GM23248 (cell line): Measurements from ENCODE around the gene CPLANE2. TPM values are rescaled to one million over a fixed set of nuclear protein-coding genes. Genes with fewer than 3 reads are reported as not detected.

Experiments
- DNase-seq: peaks from one replicate; pipeline ENCODE4 v3.0.0-alpha.2; 2015
- H2AFZ ChIP-seq: fragments of 200-600 bp; sonication (generic); 2 replicates; pipeline ENCODE4 v1.6.1; 2016; ENCODE audit warnings: antibody characterized with exemption
- H3F3A ChIP-seq: fragments of 200-600 bp; sonication (generic); 2 replicates; pipeline ENCODE4 v1.6.1; 2016; ENCODE audit warnings: mild to moderate bottlenecking, antibody characterized with exemption, mixed run types; ENCODE audit not compliant: insufficient read depth
- H3K27ac ChIP-seq: fragments of 200-600 bp; sonication (generic); 2 replicates; pipeline ENCODE4 v1.5.1; 2016; ENCODE audit warnings: mild to moderate bottlenecking
- H3K27me3 ChIP-seq: fragments of 200-600 bp; sonication (generic); replicated peaks from 2 replicates; pipeline ENCODE4 v1.6.1; 2016; ENCODE audit warnings: mild to moderate bottlenecking; ENCODE audit not compliant: insufficient read depth
- H3K36me3 ChIP-seq: fragments of 200-600 bp; sonication (generic); 2 replicates; pipeline ENCODE4 v1.6.1; 2016; ENCODE audit warnings: low read depth, mild to moderate bottlenecking
- H3K4me1 ChIP-seq: fragments of 200-600 bp; sonication (generic); 2 replicates; pipeline ENCODE4 v1.6.1; 2016; ENCODE audit warnings: mild to moderate bottlenecking; ENCODE audit not compliant: insufficient read depth
- H3K4me2 ChIP-seq: fragments of 200-600 bp; sonication (generic); one replicate; pipeline ENCODE4 v1.6.1; 2016; ENCODE audit warnings: mild to moderate bottlenecking; ENCODE audit not compliant: unreplicated experiment
- H3K4me3 ChIP-seq: fragments of 200-600 bp; sonication (generic); 2 replicates; pipeline ENCODE4 v1.5.1; 2016; ENCODE audit warnings: mild to moderate bottlenecking
- H3K79me2 ChIP-seq: fragments of 200-600 bp; sonication (generic); 2 replicates; pipeline ENCODE4 v1.6.1; 2016; ENCODE audit warnings: mild to moderate bottlenecking; ENCODE audit not compliant: insufficient read depth
- H3K9ac ChIP-seq: fragments of 200-600 bp; sonication (generic); 2 replicates; pipeline ENCODE4 v1.6.1; 2016; ENCODE audit warnings: mild to moderate bottlenecking
- H3K9me2 ChIP-seq: fragments of 200-600 bp; sonication (generic); 2 replicates; pipeline ENCODE4 v1.6.1; 2016; ENCODE audit warnings: mixed run types, mild to moderate bottlenecking, moderate library complexity; ENCODE audit not compliant: insufficient read depth
- H3K9me3 ChIP-seq: fragments of 200-600 bp; sonication (generic); one replicate; pipeline ENCODE4 v1.6.1; 2017; ENCODE audit warnings: low read depth
- H4K20me1 ChIP-seq: fragments of 200-600 bp; sonication (generic); 2 replicates; pipeline ENCODE4 v1.6.0; 2016; ENCODE audit not compliant: insufficient read depth
- EZH2 ChIP-seq: fragments of 200-600 bp; sonication (generic); IDR thresholded peaks from 2 replicates; pipeline ENCODE4 v1.6.1; 2018; ENCODE audit warnings: antibody characterized with exemption, mild to moderate bottlenecking; ENCODE audit not compliant: insufficient read depth, poor library complexity, severe bottlenecking
- EZH2phosphoT487 ChIP-seq: fragments of 200-600 bp; sonication (generic); IDR thresholded peaks from 2 replicates; pipeline ENCODE4 v1.6.1; 2018; ENCODE audit warnings: antibody characterized with exemption, moderate library complexity, mild to moderate bottlenecking, low read depth; ENCODE audit not compliant: insufficient read depth
- WGBS, 2 experiments: methylation state at CpG; one replicate each; pipeline ENCODE4 v1.1.6; 2015 to 2017; ENCODE audit warnings: low lambda C conversion rate in 2 of 2, low coverage in 1 of 2; ENCODE audit errors: missing lambda C conversion rate in 2 of 2; 5-methylcytosine and 5-hydroxymethylcytosine counted together
- in situ Hi-C: fragments of 300-500 bp; cut with MboI; formaldehyde crosslinking; loops from 2 replicates; pipeline ENCODE4 v1.15.0; 2020
- polyA plus RNA-seq: library from polyadenylated mRNA; unstranded; fragments of >200 nt; fragmentation: Nextera tagmentation; extraction: Ambion mirVana; gene quantifications from 2 replicates; pipeline ENCODE4 v1.2.1, GENCODE V29; 2016
- total RNA-seq: library from RNA; depleted of rRNA; stranded (reverse); fragments of >200 nt; shearing (Covaris generic); gene quantifications from 2 replicates; pipeline ENCODE4 v1.2.3, GENCODE V29; 2014

The CPLANE2 gene
- total and polyA plus RNA-seq, 2 experiments from 2014 or later: 2.6 to 16.5 TPM

GRCh38 chr1:16204216-16204615 lies 32.8 kb downstream of the CPLANE2 start:
- Histone ChIP-seq H2AFZ (no peak overlapping the region), H3K4me3 (no peak overlapping the region), H3K4me2 (no peak overlapping the region), H3K9me2 (no peaks in the 10 kb centered on the region), H3K9me3 (no peaks in the 10 kb centered on the region), H3K27me3 (no peaks in the 10 kb centered on the region), H3K36me3 (no peaks in the 10 kb centered on the region), H3K79me2 (no peaks in the 10 kb centered on the region), H3K27ac (no peak overlapping the region), H3K9ac (no peak overlapping the region), H4K20me1 (no peaks in the 10 kb centered on the region), H3K4me1 (0 out of 2 replicates have a peak, but pooled peaks cover 4% of the 10 kb centered on the region), H3F3A (no peaks in the 10 kb centered on the region)
- 91 to 98% methylated on average over 2 of the region's 2 CpGs for WGBS, 2 experiments
- in situ Hi-C loops: no loop called here
- TF ChIP-seq EZH2 (no peak), EZH2phosphoT487 (no peak)
- no peak for DNase-seq

- Histone ChIP-seq H3K9ac (no peak overlapping the region), H4K20me1 (no peaks in the 10 kb centered on the region), H3K9me3 (no peaks in the 10 kb centered on the region), H3K9me2 (no peaks in the 10 kb centered on the region), H3K79me2 (no peaks in the 10 kb centered on the region), H3K4me3 (no peak overlapping the region), H3K36me3 (no peaks in the 10 kb centered on the region), H2AFZ (no peak overlapping the region), H3K27ac (no peak overlapping the region), H3K27me3 (no peaks in the 10 kb centered on the region), H3F3A (no peaks in the 10 kb centered on the region), H3K4me2 (no peak overlapping the region), H3K4me1 (0 out of 2 replicates have a peak, but pooled peaks cover 4% of the 10 kb centered on the region)
- in situ Hi-C loops: no loop called here
- 84 to 86% methylated on average over 3 of the region's 3 CpGs for WGBS, 2 experiments
- no peak for DNase-seq
- TF ChIP-seq EZH2phosphoT487: no peak
- no peak for TF ChIP-seq EZH2
These were observed 33.4 kb downstream of the CPLANE2 start for GRCh38 chr1:16203550-16203949.

- no peak overlapping the region for H3K27ac ChIP-seq
- H3F3A ChIP-seq: no peaks in the 10 kb centered on the region
- H3K4me3 ChIP-seq: no peak overlapping the region
- H3K9me2 ChIP-seq: no peaks in the 10 kb centered on the region
- no peak for DNase-seq
- no peaks in the 10 kb centered on the region for H3K27me3 ChIP-seq
- H2AFZ ChIP-seq: no peak overlapping the region
- H3K4me1 ChIP-seq: 0 out of 2 replicates have a peak, but pooled peaks cover 4% of the 10 kb centered on the region
- no peaks in the 10 kb centered on the region for H4K20me1 ChIP-seq
- in situ Hi-C loops: no loop called here
- H3K4me2 ChIP-seq: no peak overlapping the region
- no peaks in the 10 kb centered on the region for H3K9me3 ChIP-seq
- TF ChIP-seq EZH2phosphoT487 (no peak), EZH2 (no peak)
- H3K9ac ChIP-seq: no peak overlapping the region
- H3K36me3 ChIP-seq: no peaks in the 10 kb centered on the region
- WGBS, 2 experiments: 88 to 93% methylated on average over 24 of the region's 24 CpGs
- no peaks in the 10 kb centered on the region for H3K79me2 ChIP-seq
These were observed 34.4 kb downstream of the CPLANE2 start for GRCh38 chr1:16202281-16203210.

GRCh38 chr1:16199700-16200099 lies 37.3 kb downstream of the CPLANE2 start:
- H3K4me2 ChIP-seq: no peak overlapping the region
- H4K20me1 ChIP-seq: no peaks in the 10 kb centered on the region
- H3K9ac ChIP-seq: no peak overlapping the region
- H3K9me3 ChIP-seq: no peaks in the 10 kb centered on the region
- H3K4me1 ChIP-seq: no peaks in the 10 kb centered on the region
- no peak overlapping the region for H3K27ac ChIP-seq
- no peaks in the 10 kb centered on the region for H3K79me2 ChIP-seq
- 91 to 94% methylated on average over 4 of the region's 4 CpGs for WGBS, 2 experiments
- in situ Hi-C loops: no loop called here
- no peaks in the 10 kb centered on the region for H3K36me3 ChIP-seq
- H2AFZ ChIP-seq: no peak overlapping the region
- no peaks in the 10 kb centered on the region for H3K27me3 ChIP-seq
- TF ChIP-seq EZH2: no peak
- TF ChIP-seq EZH2phosphoT487: no peak
- no peak for DNase-seq
- H3F3A ChIP-seq: no peaks in the 10 kb centered on the region; the same call in 1 of the 2 replicates
- no peak overlapping the region for H3K4me3 ChIP-seq
- H3K9me2 ChIP-seq: no peaks in the 10 kb centered on the region
